Measurements from ENCODE around the gene PLCB2.

GRCh38 chr15:40313531-40314398 lies 6.0 kb upstream of the PLCB2 start:
- TF ChIP-seq CTCF (IDR thresholded peaks at IDR 0.05; ENCODE audit: insufficient read depth, low read depth, low read length) (no peak), EZH2 (IDR thresholded peaks at IDR 0.05; ENCODE audit: insufficient read depth, low read length) (no peak)

All from astrocyte (in vitro differentiated cells and primary cell).